OCI-M2 (cell line): ENCODE measurements around the gene DYNC1H1.
"Not testable (repeated sequence)": the region's sequence is repeated elsewhere in the genome, so short reads cannot be mapped to it uniquely, and the experiment has no call there.

Experiments
- DNase-seq: peaks from one replicate; lab custom pipeline; 2025; ENCODE audit not compliant: unreplicated experiment; lab: John Stamatoyannopoulos, UW

DYNC1H1 gene

DNA sequence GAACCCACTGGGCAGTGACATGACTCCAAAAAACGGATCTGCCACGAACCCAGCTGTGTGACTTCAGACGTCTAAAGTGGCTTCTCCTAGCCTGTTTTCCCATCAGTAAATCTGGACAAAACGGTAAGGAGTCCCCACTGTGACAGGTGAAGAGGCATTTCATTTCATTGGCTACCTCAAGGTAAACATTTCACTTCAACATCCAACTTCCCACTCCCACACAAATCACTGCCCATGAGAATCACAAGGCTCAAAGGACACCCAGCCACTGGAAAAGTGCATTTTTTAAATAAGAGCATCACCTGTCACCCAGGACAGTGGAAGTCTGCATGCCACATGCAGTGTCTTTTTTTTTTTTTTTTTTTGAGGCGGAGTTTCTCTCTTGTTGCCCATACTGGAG lies 94.6 kb downstream of the DYNC1H1 start:
- DNase-seq, result no peak

DNA sequence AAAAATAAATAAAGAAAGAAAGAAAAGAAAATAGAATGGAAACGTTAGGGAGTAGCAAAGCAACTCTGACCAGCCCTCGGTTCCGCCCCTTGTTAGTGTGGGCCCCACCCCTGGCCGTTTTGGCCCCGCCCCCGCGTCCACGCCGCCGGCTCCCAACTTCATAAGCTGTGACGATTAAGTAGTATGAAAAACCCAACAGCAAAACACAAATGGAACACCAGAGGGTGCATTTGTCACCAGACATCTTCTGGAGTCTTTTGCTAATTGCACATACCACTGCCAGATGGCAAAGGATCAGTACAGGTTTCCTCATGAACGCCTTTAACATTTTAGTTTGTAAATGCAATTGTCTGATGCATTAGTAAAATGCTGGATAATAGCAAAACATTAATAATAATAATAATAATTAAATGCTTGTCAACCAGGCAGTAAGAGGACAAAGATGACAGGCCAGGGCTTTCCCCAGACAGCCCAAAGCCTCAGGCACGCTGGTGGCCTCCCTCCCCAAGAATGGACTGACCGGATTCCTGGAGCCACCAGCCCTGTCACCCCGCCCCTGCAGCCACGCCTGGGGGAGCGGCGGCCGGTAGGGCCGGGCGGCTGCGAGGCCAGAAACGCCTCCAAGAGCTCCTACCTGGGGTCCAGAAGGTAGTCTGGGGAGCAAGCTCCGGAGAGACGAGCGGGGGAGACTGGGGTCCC lies 98.9 kb downstream of the DYNC1H1 start:
- peak; percentile 91 for DNase-seq

DNA sequence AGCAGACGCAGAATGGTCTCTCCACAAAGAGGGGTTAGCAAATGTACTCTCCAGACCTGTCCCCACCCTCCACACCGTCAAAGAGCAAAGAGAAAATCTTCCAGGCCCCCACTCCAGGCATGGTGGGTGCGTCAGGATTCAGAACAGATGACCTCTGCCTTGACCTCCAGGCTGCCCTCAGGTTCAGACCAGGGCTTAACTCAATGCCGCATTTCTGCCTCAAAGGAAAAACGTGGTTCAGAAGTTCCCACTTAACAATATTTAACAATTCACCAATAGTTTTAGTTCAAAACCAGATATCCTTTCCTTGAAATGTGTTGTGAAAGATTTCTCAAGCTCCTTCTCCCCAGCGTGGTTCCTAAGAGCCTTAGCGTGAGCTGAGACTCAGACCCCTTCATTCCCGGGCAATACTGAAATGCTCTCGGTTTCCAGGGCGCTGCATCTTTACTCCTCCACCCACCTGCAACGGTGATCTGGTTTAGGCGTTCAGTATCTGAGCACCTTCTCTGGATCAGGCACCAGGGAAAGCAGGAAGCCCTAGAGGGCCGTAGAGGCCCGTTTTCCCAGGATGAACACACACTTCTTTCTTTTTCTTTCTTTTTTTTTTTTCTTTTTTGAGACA lies 99.5 kb downstream of the DYNC1H1 start:
- no peak for DNase-seq

DNA sequence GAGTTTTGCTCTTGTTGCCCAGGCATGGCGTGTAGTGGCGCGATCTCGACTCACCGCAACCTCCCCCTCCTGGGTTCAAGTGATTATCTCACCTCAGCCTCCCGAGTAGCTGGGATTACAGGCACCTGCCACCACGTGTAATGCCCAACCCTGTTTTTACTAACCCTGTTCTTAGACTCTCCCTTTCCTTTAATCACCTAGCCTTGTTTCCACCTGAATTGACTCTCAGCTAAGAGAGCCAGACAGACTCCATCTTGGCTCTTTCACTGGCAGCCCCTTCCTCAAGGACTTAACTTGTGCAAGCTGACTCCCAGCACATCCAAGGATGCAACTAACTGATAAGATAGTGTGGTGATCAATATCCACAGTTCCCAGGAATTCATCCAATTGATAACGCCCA lies 100.2 kb downstream of the DYNC1H1 start:
- not testable (repeated sequence) for DNase-seq

DNA sequence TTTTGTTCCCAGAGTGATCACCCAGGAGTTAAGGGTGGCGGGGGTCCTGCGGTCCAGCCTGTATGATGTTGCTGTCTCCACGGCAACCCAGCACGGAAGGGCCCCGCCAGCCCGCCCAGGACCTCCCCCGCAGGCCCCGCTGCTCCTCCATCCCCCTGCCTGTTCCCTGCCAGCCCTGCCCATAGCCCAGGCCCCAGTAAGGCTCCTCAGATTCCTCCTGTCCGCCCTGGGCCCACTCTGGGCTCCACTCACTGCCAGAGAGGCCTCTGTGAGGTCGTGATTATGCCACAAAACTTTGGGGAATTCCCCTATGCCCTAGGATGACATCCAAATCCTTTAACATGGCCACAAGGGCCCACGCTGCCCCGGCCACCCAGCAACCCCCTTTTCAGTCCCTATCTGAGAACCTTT lies 101.7 kb downstream of the DYNC1H1 start:
- no peak for DNase-seq

DNA sequence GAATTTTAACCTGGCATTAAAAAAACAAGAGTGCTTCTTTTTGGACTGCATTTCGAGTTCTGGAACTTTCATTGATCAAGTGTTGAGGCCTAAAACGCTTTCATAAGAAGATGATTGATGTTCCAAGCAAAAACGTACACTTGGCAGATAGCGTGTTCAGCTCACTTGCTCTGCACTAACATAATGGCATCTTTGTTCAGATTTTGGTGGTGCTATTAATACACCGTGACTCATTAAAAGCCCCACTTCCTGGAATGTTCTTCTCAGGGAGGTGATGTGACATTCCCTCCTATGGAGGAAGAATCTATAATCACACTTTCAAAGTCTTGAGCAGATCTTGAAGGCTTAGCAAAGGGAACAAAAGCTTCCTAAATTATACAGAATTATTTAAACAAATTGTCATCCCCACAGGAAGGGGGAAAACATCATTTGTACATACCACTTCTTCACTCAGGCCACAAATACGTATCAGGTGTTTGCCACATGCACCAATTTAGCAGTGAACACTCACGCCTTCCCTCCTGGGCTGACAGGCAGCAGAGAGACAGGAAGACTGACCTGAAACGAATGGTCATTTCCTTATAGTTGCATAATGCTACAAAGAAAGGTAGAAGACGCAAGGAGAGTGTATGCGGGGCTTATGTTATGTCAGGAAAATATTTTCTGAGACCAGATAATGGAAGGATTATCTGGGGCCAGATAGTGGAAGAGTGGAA lies 107.1 kb downstream of the DYNC1H1 start:
- DNase-seq, result no peak

DNA sequence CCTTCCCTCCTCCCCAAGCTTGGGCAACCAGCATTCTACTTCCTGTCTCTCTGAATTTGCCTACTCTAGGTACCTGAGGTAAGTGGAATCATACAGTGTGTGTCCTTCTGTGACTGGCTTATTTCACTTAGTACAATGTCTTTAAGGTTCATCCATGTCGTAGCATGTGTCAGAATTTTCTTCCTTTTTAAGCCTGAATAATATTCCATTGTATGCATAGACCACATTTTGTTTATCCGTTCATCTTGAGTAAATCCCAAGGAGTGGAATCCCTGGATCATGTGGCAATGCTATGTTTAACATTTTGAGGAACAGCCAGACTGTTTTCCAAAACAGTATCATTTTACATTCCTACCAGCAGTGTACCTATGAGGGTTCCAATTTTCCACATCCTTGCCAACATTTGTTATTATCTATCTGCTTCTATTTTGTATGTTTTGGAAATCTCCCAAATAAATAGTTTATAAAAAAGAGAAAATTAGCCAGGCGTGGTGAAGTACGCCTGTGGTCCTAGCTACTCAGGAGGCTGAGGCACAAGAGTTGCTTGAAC lies 110.1 kb downstream of the DYNC1H1 start:
- DNase-seq, result no peak

DNA sequence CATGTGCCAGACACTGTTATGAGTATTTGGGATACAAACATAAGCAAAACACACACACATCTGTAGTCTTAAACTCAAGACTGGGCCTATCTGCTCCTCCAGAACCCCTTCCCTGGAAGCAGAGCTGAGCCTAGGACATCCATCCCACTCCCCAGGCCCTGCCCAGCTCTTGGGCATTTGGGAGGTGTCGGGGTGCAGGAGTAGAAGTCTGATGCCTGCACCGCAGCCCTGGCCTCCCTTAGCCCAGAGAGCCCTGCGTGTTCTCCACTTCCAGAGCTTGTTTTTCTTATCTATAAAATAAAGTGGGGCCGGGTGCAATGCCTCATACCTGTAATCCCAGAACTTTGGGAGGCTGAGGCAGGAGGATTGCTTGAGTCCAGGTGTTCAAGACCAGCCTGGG lies 110.8 kb downstream of the DYNC1H1 start:
- no peak for DNase-seq

DNA sequence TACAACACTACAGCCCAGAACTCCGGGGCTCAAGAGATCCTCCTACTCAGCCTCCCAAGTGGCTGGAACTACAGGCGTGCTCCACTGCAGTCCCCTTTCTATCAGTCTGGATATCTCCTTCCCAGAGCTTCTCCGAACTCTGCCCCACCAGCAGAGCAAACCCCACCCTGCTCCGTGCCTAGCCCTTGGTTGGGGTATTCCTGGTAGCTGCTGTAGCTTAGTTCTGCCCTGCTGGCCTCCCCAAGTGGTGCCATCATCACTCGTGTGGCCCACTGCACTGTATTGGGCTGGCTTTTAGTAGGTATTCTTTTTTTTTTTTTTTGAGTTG lies 113.0 kb downstream of the DYNC1H1 start:
- no peak for DNase-seq

DNA sequence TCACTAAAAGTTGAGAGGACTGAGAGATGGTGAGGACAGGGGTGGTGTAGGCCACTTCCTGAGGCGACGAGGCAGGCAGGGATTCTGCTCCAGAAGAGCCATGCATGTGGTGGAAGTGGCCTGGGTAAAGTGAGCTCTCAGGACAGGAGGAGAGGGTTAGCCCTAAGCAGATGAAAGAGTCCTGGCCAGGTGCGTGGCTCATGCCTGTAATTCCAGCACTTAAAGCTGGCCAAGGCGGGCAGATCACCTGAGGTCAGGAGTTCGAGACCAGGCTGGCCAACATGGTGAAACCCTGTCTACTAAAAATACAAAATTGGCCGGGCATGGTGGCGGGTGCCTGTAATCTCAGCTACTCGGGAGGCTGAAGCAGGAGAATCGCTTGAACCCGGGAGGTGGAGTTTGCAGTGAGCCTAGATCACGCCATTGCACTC lies 114.0 kb downstream of the DYNC1H1 start:
- not testable (repeated sequence) for DNase-seq

DNA sequence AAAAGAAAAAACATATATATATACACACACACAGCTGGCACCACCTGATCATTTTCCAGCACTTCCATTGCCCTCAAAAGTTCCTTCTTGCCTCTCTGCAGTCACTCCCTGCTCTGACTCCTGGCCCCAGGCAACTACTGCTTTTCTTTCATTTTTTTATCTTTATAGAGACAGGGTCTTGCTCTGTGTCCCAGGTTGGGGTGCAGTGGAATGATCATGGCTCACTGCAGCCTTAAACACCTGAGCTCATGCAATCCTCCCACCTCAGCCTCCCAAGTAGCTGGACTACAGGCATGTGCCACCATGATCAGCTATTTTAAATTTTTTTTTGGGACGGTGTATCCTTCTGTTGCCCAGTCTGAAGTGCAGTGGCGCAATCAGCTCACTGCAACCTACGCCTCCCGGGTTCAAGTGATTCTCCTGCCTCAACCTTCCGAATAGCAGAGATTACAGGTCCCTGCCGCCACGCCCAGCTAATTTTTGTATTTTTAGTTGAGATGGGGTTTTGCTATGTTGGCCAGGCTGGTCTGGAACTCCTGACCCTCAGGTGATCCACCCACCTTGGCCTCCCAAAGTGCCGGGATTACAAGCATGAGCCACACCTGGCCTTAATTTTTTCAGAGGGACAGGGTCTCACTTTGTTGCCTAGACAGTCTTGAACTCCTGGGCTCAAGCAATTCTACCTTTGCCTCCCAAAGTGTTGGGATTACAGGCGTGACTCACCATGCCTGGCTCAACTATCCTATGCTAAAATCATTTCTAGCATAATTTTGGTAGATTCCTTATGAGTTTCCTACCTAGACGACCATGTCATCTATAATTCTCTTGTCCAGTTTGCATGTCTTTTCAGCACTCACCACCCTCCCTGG lies 114.7 kb downstream of the DYNC1H1 start:
- no peak for DNase-seq

DNA sequence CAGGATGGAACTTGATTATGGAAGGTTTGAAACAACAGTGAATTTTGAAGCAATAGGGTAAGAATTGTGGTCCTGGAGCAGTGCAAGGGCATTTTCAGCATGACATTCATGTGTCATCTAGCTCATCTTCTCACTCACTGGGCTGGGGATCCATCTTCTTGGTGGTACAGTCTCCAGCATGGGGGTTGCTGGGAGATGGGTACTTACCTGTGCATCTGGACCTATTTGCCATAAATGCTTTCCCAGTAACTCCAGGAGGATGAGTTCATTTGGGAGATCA lies 115.3 kb downstream of the DYNC1H1 start:
- no peak for DNase-seq

DNA sequence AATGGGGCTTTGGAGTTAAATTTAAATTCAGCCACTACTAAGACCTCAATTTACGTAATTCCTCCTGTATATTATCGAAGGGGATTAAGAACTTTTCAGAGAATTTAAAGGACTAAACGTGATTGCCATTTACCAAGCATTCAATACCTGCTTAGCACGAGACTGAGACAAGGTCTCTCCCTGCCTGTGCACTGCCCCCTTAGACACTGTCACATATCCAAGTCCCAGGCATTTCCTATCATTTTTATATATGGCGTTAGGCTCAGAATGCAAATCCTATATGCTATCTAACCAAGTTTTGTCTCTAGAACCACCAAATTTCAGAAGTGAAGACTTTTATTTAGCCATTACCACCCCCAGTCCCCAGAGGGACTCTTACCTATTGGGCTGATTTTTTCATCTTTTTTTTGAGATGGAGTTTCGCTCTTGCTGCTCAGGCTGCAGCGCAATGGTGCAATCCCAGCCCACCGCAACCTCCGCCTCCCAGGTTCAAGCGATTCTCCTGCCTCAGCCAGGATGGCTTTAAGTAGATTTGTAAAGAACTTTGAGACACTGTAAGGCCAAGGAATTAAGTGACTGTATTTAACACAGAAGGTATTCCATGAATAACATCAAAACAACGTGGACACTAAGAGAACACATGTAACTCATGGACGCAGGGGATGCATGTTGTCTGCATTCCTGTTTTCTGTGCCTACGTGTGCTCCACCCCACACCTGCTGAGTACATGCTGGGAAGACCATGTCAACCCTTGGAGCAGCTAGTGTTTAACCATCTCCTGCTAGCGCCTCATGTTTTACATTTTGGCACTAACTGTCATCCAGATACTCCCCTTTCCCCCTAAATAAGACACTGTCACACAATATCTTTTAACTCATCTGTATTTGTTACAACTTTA lies 116.1 kb downstream of the DYNC1H1 start:
- no peak for DNase-seq

DNA sequence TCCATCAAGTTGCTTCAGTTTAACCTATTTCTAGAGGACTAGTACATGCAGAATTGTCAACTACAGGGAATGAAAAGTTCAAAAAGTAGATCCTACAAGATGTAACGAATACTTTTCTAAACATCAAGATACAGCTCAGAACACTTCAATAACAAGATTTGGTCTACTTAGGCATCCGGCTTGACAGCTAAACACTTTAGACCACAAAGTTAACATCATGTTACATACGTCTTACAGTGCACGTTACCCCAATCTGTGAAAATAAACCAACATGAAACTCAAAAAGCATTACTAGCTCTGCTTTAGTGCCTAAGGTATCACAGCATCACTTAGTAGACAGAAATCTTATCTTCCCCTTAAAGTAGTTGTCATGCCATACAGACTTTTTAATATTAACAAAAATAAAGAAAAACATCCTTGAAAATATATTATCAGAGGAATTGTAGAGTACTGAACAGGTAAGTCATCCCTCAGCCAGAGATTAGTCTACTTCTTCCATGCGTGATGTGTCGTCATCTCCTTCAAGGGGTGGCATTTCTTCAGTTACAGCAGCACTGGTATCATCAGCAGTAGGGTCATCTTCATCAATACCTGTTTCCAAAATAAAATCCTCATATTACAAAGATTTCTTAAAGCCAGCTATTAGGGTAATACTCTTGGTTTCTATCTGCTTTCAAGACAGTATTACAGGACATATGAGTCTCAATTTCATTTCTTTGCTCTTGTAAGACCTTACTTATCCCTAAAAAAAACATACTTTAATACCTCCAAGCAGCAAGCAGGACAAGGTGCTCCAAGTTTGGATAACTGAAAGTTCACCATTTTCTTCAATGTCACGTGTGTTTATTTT lies 117.1 kb downstream of the DYNC1H1 start:
- no peak for DNase-seq

DNA sequence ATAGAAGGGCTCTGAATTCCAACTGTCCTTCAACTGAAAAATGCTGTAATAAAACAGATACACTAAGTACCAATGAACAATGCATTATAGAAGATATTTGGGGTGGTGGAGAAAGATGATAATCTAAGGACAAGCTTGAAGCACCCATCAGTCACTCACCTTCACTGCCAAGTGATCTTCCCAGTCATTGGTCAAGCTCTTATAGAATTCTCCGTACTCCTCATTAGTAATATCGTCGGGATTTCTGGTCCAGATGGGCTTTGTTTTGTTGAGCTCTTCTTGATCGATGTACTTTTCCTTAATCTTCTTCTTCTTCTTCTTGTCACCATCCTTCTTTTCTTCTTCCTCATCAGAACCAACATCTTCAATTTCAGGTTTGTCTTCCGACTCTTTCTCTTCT lies 120.1 kb downstream of the DYNC1H1 start:
- DNase-seq, result not testable (repeated sequence)

DNA sequence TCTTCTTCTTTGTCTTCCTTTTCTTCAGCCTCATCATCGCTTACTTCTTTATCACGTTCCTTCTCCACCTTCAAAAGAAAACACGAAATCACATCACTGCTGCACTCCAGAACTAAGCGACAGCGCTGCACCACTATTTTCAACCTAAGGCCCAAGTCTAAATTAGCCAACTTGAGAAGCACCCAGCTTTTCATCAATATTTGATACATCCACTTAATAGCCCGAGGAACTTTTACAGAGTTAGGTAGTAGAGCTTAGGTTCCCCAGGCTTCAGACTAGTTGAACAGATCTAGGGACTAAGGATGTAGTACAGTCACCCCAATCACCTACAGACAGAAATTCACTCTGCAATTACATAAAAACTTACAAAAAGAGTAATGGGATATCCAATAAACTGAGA lies 120.6 kb downstream of the DYNC1H1 start:
- no peak for DNase-seq

DNA sequence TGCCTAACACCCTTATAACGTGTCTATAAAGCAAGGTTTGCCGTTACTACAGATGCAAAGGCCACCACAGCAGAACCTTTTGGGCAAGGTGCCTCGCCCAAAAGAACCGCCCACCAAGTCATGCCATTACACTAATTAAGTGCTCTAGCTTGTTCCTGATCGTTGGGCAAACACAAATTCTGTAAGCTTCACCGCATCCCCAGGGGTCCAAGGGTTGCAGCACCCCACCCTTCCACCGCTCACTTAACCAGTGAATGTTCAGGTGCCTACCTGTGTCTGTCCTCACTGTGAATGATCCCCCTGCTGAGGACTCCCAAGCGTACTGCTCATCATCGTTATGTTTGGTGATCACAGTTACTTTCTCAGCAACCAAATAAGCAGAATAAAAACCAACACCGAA lies 121.1 kb downstream of the DYNC1H1 start:
- no peak for DNase-seq

DNA sequence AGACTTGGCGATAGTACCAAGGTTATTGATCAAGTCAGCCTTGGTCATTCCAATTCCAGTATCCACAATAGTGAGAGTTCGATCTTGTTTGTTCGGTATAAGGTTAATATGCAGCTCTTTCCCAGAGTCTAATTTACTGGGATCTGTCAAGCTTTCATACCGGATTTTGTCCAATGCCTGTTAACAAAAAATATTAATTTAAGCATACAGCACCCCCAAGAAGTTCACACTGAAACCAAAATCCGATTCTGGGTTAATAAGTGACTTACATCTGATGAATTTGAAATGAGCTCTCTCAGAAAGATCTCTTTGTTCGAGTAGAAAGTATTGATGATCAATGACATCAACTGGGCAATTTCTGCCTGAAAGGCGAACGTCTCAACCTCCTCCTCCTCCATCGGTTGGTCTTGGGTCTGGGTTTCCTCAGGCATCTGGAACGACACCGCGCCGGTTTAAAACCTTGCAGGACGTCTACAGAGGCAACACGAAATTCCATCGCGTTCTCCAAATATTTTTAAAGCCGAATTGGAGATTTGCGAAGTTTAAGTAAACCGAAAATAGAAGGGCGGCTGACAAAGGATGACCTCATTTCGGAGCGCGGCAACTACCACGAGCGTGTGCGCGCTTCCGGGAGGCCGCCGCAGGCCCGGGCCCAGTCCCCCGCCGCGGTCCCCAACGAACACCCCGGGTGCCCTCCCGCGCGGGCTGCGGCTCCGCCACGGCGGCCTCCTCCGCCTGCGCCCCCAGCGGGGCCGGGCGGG lies 121.8 kb downstream of the DYNC1H1 start:
- DNase-seq, result no peak

DNA sequence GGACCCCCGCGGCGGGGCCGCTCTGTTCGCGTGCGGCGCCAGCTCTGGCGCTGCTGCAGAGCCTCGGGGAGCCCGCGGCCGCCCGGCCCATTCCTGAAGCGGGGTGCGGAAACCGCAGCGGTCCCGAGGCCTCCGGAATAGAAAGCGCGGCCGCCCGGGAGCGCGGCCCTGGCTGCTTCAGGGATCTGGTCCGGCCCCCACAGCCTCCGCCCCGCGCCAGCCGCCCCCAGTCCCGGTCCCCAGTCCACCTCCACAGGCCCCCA lies 122.3 kb downstream of the DYNC1H1 start:
- DNase-seq, result no peak
